HG02981 (cell line): Measurements from ENCODE around the gene UTP14C.
"Not testable (repeated sequence)": the region's sequence is repeated elsewhere in the genome, so short reads cannot be mapped to it uniquely, and the experiment has no call there.

ENCODE experiments used
- ATAC-seq: cut with Tn5 transposase; IDR thresholded peaks from one replicate; pipeline ENCODE4 v1.9.1; 2021; ENCODE audit warnings: mild to moderate bottlenecking, moderate library complexity; ENCODE audit not compliant: unreplicated experiment

UTP14C gene, protein sequence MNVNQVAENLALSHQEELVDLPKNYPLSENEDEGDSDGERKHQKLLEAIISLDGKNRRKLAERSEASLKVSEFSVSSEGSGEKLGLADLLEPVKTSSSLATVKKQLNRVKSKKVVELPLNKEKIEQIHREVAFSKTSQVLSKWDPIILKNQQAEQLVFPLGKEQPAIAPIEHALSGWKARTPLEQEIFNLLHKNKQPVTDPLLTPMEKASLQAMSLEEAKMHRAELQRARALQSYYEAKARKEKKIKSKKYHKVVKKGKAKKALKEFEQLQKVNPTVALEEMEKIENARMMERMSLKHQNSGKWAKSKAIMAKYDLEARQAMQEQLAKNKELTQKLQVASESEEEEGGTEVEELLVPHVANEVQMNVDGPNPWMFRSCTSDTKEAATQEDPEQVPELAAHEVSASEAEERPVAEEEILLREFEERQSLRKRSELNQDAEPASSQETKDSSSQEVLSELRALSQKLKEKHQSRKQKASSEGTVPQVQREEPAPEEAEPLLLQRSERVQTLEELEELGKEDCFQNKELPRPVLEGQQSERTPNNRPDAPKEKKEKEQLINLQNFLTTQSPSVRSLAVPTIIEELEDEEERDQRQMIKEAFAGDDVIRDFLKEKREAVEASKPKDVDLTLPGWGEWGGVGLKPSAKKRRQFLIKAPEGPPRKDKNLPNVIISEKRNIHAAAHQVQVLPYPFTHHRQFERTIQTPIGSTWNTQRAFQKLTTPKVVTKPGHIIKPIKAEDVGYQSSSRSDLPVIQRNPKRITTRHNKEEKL

DNA sequence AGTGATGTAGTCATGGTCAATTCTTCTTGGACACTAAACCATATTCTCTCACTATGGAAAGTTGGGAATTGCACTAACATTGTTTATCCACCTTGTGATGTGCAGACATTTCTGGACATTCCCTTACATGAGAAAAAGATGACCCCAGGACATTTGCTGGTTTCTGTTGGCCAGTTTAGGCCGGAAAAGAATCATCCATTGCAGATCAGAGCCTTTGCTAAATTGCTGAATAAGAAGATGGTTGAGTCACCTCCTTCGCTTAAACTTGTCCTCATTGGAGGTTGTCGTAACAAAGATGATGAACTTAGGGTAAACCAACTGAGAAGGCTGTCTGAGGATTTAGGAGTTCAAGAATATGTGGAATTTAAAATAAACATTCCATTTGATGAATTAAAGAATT, at the start of gene UTP14C:
TSS of gene UTP14C (plus strand) at position 211 of the 400 bp plus-strand sequence. CDS start 4,114 bp downstream, outside the sequence.
- no peak for ATAC-seq

DNA sequence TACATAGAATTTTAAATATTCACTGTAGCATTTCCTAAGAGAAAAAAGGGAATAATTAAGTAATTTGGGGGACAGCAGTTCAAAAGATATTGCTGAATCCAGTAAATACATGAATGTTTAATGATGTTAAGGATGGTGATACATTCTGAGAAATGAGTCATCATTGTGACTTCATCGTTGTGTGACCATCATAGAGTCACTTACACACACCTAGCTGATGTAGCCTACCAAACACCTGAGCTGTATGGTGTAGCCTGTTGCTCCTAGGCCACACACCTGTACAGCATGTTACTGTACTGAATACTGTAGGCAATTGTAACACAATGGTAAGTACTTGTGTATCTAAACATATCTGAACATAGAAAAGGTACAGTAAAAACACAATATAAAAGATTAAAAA, 48.1 kb upstream of the UTP14C start:
- ATAC-seq = no peak

DNA sequence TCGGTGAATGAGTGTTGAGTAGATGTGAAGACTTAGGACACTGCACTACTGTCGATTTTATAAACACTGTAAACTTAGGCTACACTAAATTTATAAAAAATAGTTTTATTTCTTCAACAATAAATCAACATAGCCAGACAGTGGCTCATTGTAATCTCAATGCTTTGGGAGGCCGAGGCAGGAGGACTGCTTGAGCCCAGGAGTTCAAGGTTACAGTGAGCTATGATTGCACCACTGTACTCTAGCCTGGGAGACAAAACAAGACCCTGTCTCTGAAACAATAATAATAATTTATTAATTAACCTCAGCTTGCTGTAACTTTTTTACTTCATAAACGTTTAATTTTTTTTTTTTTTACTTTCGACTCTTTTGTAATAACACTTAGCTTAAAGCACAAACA, 47.6 kb upstream of the UTP14C start:
- ATAC-seq = no peak

DNA sequence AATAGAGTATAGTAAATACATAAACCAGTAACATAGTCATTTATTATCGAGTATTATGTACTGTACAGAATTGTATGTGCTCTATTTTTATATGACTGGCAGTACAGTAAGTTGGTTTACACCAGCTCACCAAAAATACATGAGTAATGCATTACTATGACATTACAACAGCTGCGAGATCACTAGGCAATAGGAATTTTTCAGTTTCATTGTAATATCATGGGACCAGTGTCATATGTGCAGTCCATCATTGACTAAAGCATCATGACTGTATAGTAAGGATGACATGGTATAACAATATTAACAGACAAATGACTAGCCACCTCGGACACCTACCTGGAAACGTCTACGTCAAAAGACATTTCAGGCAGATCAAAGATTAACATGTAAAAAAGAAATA, 46.9 kb upstream of the UTP14C start:
- no peak for ATAC-seq

DNA sequence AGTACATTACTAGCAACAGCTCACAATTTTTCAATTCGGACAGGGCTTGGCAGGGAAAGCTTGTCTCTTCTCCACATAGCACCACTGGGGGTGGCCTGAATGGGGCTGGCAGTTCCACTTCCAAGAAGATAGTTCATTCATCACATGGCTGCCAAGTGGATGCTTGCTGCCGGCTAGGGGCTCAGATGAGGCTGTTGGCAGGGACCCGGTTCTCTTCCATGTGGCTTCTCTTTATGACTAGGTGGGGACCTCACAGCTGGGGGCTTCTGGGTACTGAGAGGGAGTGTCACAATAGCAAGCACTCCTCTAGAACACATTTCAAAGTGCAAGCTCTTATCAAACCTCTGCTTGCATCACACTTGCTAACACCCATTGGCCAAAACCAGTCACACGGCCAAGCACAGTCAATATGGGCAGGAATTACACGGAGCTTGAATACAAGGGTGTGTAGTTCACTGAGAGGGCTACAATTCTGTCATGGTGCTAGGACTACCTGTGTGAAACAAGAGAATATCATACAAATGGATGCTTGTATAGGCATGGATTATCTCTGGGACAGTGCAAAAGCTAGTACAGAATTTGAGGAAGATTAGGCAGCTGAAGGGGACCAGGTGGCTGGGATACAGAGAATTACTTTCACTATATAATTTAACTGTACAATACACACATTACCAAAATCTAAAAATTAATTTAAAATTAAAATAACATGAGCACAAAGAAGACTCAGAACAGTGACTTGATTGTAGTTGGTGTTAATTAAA, 45.5 kb upstream of the UTP14C start:
- ATAC-seq = no peak

DNA sequence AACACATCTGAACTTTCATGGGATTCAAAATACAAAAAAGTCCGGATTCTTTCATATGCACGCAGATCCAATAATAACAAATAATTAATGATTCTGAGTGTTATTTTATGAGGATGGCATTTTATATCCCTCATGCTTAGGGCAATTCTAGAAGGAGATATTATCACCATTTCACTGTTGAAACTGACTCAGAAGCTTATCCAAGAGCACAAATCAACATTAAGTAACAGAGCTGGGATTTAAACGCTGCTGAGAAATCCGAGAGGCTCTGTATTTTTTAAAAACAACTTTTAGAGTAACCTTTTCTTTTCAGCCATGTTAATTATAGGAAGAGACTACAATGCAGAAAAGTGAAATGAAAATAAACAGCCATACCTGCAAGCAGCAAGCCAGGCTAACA, 43.6 kb upstream of the UTP14C start:
- no peak for ATAC-seq

DNA sequence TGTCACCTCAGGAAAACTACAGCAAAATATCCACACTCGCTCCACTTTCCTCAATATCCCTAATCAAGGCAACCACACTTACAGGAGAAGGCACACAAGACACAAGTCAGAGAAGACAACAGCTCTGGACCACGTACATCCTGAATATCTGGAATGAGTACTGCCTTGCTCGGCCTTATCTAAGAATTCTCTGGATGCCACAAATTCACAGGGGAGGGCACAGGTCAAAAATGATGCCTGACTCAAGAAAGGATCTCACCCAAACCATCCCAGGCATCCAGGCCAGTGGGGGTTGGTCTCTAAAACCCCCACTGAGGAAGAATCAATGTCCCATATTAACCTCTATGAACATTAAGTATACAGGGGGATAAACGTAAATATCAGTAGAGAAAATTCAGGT, 43.1 kb upstream of the UTP14C start:
- ATAC-seq = no peak

DNA sequence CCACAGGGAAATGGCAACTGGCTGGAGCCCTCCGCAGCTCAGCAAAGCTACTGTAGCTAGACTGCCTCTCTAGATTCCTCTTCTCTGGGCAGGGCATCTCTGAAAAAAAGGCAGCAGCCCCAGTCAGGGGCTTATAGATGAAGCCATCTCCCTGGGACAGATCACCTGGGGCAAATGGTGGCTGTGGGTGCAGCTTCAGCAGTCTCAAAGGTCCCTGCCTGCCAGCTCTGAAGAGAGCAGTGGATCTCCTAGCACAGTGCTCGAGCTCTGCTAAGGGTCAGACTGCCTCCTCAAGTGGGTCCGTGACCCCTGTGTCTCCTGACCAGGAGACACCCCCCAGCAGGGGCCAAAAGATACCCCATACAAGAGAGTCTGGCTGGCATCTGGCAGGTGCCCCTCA, 41.2 kb upstream of the UTP14C start:
- ATAC-seq = not testable (repeated sequence)

DNA sequence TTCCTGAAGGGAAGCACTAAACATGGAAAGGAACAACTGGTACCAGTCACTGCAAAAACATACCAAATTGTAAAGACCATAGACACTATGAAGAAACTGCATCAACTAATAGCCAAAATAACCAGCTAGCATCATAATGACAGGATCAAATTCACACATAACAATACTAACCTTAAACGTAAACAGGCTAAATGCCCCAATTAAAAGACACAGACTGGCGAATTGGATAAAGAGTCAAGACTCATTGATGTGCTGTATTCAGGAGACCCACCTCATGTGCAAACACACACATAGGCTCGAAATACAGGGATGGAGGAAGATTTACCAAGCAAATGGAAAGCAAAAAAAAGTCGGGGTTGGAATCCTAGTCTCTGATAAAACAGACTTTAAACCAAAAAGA, 39.6 kb upstream of the UTP14C start:
- not testable (repeated sequence) for ATAC-seq

DNA sequence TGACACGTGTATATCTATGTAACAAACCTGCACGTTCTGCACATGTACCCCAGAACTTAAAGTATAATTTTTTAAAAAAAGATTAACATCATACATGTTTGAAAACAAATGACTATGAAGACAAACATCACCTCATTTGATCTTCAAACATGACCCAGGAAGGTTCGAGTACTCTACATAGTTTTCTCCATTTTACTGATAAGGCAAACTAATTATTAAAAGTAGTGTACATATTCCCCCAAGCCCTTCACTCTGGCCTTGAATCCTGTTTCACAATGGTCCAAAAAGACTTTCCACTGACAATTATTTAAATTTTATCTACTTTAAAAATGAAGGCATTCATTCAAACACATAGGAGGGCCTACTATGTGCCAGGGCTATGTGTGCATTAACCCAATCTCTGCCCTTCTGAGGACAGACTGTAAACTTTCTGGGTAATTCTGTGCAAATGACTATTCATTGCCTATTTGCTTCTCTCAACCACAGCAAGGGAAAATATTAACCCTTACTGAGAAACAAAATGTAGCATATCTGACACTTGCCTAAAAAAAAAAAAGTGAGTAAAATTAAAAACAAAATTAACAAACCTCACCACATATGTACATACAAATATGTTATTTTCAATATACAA, 35.4 kb upstream of the UTP14C start:
- ATAC-seq = no peak

DNA sequence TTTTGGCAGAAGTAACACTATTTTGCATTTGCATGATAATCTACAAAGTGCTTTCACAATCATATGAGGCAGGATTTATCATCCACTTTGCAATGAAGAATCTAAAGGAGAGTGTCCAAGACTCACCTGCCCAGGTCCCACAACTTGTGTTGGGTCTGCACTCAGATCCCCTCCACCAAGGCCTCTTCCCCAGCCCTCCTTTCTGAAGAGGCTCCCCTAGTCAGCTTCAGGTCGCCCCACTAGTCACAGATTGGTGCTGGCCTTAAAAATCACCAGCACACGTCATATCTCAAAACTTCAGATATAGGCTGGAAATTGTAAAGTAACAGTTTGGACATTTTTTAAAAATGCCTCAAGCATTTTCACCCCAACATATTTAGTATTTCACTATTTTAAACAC, 30.8 kb upstream of the UTP14C start:
- ATAC-seq = no peak

DNA sequence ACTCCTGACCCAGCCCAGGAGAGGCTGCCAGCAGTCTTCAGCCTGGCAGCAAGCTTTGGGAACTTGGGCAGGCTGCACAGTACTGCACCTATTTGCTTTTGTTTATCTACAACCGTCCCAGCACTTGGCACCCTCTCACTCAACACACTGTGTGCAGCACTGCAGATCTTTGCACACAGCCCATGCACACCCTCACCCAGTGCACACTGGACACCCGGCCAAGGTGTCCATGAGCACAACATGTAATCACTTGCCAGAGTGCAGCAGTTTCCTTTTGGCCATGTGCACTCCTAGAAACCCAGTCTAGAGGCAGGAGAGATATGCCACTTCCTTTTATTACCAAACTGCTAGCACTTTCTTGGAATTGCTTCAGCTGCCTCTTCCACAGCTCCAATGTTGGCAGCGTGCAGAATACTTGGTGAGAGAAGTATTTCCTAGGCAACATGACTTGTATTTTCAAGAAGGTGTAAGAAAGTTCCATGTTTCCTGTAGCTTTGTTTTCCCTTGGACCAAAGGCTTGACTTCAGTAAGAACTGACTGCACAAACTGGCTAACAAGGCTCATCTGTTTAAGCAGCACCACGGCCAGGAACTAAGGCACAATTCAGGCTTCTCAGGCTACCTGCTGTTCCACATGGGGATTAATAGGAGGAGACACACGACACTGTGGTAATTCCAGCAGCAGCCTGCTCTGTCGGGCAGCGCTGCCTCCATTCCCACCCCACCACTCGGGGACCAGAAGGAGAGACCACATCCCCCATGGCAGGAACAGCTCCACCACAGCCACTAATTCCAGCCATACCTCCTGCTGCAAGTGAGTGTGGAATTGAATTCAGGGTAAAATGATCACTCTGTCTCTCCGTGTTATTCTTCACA, 28.6 kb upstream of the UTP14C start:
- ATAC-seq = no peak

DNA sequence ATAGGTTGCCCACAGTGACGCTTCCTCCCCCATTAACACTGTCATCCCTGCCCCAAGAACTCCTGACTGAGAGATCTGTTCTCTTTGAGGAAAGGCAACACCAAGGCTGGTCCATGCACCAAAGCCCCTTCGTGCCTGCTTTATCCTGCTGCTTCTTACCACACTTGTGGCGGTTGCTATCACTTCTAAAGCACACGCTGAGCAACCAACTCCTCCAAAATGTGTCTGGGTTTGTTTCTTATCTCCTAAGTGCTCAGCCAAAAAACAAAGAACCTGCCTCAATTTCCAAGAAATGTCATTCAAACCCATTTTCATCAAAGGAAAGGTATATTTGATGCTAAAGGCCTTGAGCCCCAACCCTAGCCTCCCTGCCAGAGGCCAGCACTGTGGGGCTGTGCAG, 27.9 kb upstream of the UTP14C start:
- ATAC-seq = no peak

DNA sequence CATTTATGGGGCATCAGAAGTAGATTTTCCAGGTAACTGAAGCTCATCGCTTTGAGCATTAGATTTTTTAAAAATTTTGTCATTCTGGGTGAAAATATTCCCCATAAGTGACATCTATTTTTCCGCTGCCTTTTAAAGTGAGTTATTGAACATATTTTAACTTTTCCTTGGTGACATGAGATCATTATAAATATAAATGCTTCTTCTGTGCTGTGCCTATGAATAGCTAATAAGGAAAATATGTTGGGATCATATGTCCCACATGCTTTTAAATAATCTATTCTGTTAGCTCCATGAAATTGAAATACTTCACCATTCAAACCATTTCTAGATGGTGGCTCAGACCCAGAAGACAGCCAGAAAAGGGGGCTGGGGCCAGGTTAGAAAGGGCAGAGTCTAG, 27.3 kb upstream of the UTP14C start:
- ATAC-seq = no peak

DNA sequence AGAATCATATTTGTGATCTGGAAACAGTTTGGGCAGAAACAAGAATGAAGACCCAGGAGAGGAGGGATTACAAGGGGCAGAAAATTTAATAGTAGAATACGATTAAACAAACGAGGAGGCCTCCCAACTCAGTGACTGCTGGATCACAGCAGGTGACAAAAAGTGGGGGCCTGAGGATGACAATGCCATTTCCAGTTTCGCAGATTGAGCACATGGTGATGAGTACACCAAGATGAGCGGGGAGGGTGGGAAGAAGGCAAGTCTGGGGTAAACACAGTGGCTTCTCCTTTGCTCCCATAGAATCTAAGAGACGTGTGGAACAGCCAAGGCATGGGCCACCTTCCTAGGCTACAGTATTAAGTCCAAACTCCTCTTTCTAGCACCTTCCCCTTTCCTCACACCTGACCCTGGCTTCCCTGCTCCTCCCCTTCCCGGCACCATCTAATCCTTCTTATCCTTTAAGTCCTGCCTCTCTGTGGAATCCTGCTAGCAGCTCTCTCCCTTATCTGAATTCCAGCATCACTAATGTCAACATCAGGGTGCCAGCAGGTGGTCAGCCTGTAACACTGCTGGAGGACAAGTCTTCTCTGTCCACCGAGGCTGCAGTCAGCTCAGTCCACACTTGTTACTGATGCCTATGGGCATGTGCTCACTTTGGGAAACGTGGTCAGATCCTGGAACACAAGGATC, 26.7 kb upstream of the UTP14C start:
- no peak for ATAC-seq

DNA sequence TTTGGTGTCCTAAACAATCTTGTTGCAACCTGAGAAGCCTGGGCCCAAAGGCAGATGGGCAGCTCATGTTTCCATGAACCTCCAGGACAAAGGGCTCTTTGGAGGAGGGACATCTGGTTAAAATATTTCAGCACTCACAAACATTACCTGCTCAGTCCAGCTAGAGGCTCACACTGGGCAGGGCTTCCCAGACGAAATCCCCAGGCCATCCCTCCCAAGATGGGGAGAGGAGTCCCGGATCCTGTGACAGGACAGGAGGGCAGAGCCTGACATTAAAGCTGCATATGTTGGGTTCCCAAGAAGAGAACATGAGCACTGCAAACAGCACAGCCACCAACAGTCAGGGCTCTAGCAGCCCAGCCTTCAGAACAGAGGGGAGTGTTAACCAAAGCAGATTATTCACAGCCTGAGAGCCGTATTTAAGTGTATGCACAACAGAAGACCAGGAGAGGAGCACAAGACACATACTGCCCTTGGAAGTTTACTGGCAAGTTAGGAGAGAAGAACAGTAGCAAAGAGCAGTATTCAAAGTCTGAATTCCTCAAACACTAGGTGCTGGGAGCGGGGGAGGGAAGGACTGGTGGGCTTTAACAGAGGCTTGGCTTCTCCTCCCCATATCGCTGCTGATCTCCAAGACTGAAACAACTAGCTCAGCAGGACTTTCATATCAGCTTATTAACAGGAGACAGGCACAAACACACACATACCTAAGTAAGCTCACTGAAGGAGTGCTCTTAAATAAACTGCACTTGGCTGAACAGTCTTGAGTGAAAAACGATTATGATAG, 25.6 kb upstream of the UTP14C start:
- no peak for ATAC-seq

DNA sequence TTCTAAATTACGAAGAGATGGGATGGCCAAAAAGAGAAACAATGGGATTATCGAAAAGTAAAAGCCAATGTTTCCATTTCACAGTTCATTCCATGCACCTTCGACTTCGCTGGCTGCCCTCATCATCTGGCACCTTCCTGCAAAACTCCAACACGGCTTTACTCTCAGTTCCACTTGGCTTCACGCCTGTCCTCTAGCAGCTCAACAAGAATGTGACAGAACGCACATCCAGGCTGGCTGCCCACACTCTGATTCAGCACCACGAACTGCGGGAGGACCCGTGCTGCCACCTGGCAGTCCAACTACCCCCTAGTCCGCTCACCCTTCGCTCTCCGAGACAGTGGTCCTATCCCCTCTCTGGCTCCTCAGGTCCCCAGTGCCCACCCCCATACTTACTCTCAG, 25.0 kb upstream of the UTP14C start:
- ATAC-seq = no peak

DNA sequence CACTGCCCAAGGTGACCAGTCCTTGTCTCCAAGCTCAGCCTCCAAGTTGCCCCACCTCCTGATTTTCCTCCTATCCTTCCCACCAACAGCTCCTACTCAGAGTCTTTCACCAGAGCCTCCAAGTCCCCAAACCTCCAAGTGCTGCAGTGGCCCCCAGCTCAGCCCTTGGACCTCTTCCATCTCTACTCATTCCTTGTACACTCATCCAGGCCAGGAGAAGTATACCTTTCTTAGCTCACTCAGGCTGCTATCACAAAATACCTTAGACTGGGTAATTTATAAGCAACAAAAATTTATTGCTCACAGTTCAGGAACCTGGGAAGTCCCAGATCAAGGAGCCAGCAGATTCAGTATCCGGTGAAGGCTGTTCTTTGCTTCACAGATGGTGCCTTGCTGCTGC, 24.6 kb upstream of the UTP14C start:
- ATAC-seq = no peak
